NB4 (cell line): Measurements from ENCODE around the gene ESPL1.

Experiments used
- MYC ChIP-seq: IDR thresholded peaks from 2 replicates; pipeline ENCODE4 v1.6.1; 2011; ENCODE audit warnings: low read depth, low read length
- POLR2A ChIP-seq: IDR thresholded peaks from 2 replicates; pipeline ENCODE4 v1.6.1; 2011; ENCODE audit warnings: mild to moderate bottlenecking; ENCODE audit not compliant: insufficient read length; ENCODE audit errors: extremely low read depth
- TF ChIP-seq, protein P1 (sequence below): IDR thresholded peaks from one replicate; pipeline ENCODE4 v1.5.1; 2012; ENCODE audit warnings: low read depth, low read length

- TF ChIP-seq POLR2A (no peak), MYC (no peak)
- TF ChIP-seq, protein P1, sequence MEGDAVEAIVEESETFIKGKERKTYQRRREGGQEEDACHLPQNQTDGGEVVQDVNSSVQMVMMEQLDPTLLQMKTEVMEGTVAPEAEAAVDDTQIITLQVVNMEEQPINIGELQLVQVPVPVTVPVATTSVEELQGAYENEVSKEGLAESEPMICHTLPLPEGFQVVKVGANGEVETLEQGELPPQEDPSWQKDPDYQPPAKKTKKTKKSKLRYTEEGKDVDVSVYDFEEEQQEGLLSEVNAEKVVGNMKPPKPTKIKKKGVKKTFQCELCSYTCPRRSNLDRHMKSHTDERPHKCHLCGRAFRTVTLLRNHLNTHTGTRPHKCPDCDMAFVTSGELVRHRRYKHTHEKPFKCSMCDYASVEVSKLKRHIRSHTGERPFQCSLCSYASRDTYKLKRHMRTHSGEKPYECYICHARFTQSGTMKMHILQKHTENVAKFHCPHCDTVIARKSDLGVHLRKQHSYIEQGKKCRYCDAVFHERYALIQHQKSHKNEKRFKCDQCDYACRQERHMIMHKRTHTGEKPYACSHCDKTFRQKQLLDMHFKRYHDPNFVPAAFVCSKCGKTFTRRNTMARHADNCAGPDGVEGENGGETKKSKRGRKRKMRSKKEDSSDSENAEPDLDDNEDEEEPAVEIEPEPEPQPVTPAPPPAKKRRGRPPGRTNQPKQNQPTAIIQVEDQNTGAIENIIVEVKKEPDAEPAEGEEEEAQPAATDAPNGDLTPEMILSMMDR = no peak
Measured at GRCh38 chr12:53241623-53242412, 26.3 kb upstream of the ESPL1 start.
